ENCODE measurements around the gene STXBP1. TPM values are rescaled to one million over a fixed set of nuclear protein-coding genes. Genes with fewer than 3 reads are reported as not detected.

The STXBP1 gene
- total RNA-seq, 1 donor from 2014 or later, result 12.0 TPM

DNA sequence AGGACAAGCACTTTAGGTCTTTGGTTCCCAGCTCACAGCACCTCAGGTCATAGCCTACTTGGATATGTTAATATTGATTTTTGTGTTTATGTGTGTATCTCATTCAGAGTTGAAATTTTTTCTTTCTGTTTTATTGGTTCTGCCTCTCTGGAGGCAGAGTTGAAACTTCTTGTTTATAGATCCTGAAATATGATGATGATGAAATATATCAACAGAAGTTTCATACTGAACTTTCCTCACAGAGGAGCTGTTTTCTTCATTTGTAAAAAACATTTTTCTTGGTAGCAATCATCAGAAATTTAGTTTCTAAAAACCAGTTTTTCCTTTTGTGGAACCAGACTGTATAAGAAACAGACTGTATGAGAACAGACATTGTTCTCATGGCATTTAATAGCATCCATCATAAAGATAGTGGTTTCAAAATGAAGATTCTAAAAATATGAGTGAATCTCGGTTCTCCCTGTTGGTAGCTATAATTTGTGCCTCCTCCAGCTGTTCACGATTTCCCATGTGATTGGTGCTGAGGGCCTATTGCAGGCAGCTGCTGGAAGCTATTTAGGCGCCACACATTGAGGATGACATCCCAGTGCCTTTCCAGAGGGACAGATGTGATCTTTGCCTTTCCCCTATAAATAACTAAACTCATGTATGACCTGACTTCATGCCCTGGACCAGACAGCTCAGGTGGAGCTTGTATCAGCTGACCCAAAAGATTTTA, 55.2 kb downstream of the STXBP1 start:
- peaks cover 4% of the 10 kb centered on the region for H3K27me3 Mint-ChIP-seq (ENCODE audit: insufficient read depth, low read depth)

DNA sequence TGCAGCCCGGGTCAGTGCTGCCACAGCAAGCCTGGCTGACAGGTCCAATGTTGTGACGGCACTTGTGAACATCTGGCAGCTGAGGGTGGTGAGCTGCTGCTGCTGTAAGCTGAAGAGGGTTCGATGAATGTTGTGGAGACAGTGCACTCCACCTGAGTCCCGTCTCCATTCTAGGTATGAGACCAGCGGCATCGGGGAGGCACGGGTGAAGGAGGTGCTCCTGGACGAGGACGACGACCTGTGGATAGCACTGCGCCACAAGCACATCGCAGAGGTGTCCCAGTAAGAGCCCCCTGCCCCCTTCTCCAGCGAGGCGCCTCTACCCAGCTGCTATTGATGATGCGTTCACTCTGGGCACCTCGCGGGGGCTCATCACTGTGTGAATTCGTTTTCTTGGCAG, 55.8 kb downstream of the STXBP1 start:
- no peak for DNase-seq (ENCODE audit: low spot score)
- no peaks in the 10 kb centered on the region for H3K4me1 ChIP-seq
- no peaks in the 10 kb centered on the region for H3K79me2 ChIP-seq (ENCODE audit: low read depth)
- H3K9ac ChIP-seq, result no peak overlapping the region
- no peak overlapping the region for H3K4me3 ChIP-seq
- no peak overlapping the region for H2AFZ ChIP-seq (replicated peaks)
- Mint-ChIP-seq H3K27ac (no peak overlapping the region), H3K9me3 (no peaks in the 10 kb centered on the region), H3K4me3 (no peak overlapping the region), H3K27me3 (ENCODE audit: insufficient read depth, low read depth) (peaks cover 4% of the 10 kb centered on the region), H3K36me3 (peaks cover 15% of the 10 kb centered on the region), H3K4me1 (peaks cover 2% of the 10 kb centered on the region)
- H3K27me3 ChIP-seq, result no peaks in the 10 kb centered on the region
- no peak for TF ChIP-seq EZH2phosphoT487 (IDR thresholded peaks at IDR 0.05)
- no peak for TF ChIP-seq EZH2 (IDR thresholded peaks at IDR 0.05)
- no peak for TF ChIP-seq CTCF (IDR thresholded peaks at IDR 0.05)
- H3K9me3 ChIP-seq (ENCODE audit: low read depth), result no peaks in the 10 kb centered on the region
- no peak overlapping the region for H3K27ac ChIP-seq
- H3F3A ChIP-seq (ENCODE audit: low read depth), result no peaks in the 10 kb centered on the region
- H3K4me2 ChIP-seq, result no peak overlapping the region
- H3K36me3 ChIP-seq, result no peaks in the 10 kb centered on the region
- peaks cover 5% of the 10 kb centered on the region for H4K20me1 ChIP-seq (ENCODE audit: low read depth)

More for the DNA sequence above, 55.2 kb downstream of the STXBP1 start:
- Histone ChIP-seq H3K27me3 (no peaks in the 10 kb centered on the region), H3K9ac (no peak overlapping the region), H3K27ac (no peak overlapping the region), H3K4me1 (no peaks in the 10 kb centered on the region), H3K4me2 (no peak overlapping the region), H3K36me3 (no peaks in the 10 kb centered on the region), H3K9me3 (ENCODE audit: low read depth) (no peaks in the 10 kb centered on the region), H4K20me1 (ENCODE audit: low read depth) (peaks cover 5% of the 10 kb centered on the region), H3F3A (ENCODE audit: low read depth) (no peaks in the 10 kb centered on the region), H2AFZ (replicated peaks) (no peak overlapping the region), H3K79me2 (ENCODE audit: low read depth) (no peaks in the 10 kb centered on the region), H3K4me3 (no peak overlapping the region)
- peaks cover 14% of the 10 kb centered on the region for H3K36me3 Mint-ChIP-seq
- no peak for DNase-seq (ENCODE audit: low spot score)
- peaks cover 2% of the 10 kb centered on the region for H3K4me1 Mint-ChIP-seq
- H3K4me3 Mint-ChIP-seq, result no peak overlapping the region
- no peak for TF ChIP-seq EZH2phosphoT487 (IDR thresholded peaks at IDR 0.05)
- no peak for TF ChIP-seq CTCF (IDR thresholded peaks at IDR 0.05)
- TF ChIP-seq EZH2 (IDR thresholded peaks at IDR 0.05), result no peak
- H3K9me3 Mint-ChIP-seq, result no peaks in the 10 kb centered on the region
- no peak overlapping the region for H3K27ac Mint-ChIP-seq

- H3K9ac ChIP-seq, result no peak overlapping the region
- no peak for DNase-seq (ENCODE audit: low spot score)
- no peaks in the 10 kb centered on the region for H3K27me3 ChIP-seq
- no peaks in the 10 kb centered on the region for H4K20me1 ChIP-seq (ENCODE audit: low read depth)
- TF ChIP-seq EZH2 (IDR thresholded peaks at IDR 0.05) (no peak), CTCF (IDR thresholded peaks at IDR 0.05) (no peak), EZH2phosphoT487 (IDR thresholded peaks at IDR 0.05) (no peak)
- no peaks in the 10 kb centered on the region for H3K79me2 ChIP-seq (ENCODE audit: low read depth)
- H3K4me3 ChIP-seq, result no peak overlapping the region
- Mint-ChIP-seq H3K4me3 (no peak overlapping the region), H3K27me3 (ENCODE audit: insufficient read depth, low read depth) (peaks cover 3% of the 10 kb centered on the region), H3K27ac (no peak overlapping the region), H3K36me3 (peaks cover 17% of the 10 kb centered on the region), H3K9me3 (no peaks in the 10 kb centered on the region), H3K4me1 (no peaks in the 10 kb centered on the region)
- H3K36me3 ChIP-seq, result no peaks in the 10 kb centered on the region
- H3K27ac ChIP-seq, result no peak overlapping the region
- H2AFZ ChIP-seq (replicated peaks), result no peak overlapping the region
- no peaks in the 10 kb centered on the region for H3K4me1 ChIP-seq
- H3K9me3 ChIP-seq (ENCODE audit: low read depth), result no peaks in the 10 kb centered on the region
- H3F3A ChIP-seq (ENCODE audit: low read depth), result no peaks in the 10 kb centered on the region
- no peak overlapping the region for H3K4me2 ChIP-seq
Measured at GRCh38 chr9:127673234-127673633, 61.2 kb downstream of the STXBP1 start.

Data from neural progenitor cell (in vitro differentiated cells).